ENCODE data around the gene GAS2. TPM values are rescaled to one million over a fixed set of nuclear protein-coding genes. Genes with fewer than 3 reads are reported as not detected.

The GAS2 gene
- total and polyA plus RNA-seq, 7 donors = 1.1 to 4.8 (median 1.6) TPM

- no peaks in the 10 kb centered on the region for H3K4me1 ChIP-seq
- no peak for DNase-seq
- no peak for TF ChIP-seq EP300 (IDR thresholded peaks at IDR 0.05)
- TF ChIP-seq, protein P1, sequence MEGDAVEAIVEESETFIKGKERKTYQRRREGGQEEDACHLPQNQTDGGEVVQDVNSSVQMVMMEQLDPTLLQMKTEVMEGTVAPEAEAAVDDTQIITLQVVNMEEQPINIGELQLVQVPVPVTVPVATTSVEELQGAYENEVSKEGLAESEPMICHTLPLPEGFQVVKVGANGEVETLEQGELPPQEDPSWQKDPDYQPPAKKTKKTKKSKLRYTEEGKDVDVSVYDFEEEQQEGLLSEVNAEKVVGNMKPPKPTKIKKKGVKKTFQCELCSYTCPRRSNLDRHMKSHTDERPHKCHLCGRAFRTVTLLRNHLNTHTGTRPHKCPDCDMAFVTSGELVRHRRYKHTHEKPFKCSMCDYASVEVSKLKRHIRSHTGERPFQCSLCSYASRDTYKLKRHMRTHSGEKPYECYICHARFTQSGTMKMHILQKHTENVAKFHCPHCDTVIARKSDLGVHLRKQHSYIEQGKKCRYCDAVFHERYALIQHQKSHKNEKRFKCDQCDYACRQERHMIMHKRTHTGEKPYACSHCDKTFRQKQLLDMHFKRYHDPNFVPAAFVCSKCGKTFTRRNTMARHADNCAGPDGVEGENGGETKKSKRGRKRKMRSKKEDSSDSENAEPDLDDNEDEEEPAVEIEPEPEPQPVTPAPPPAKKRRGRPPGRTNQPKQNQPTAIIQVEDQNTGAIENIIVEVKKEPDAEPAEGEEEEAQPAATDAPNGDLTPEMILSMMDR (IDR thresholded peaks at IDR 0.05) = no peak
- TF ChIP-seq POLR2AphosphoS5 (IDR thresholded peaks at IDR 0.05) = no peak
- TF ChIP-seq POLR2A (IDR thresholded peaks at IDR 0.05) = no peak
- peaks cover 0 to 2% (median 0%) of the 10 kb centered on the region in 4 donors for H3K9me3 ChIP-seq
- no peaks in the 10 kb centered on the region for H3K36me3 ChIP-seq
- no peaks in the 10 kb centered on the region for H3K27me3 ChIP-seq
- no peak overlapping the region for H3K4me3 ChIP-seq
- intact Hi-C loops (cut with DNase I) = no loop called here
- WGBS, 2 donors = 89 to 94% methylated on average over 3 of the region's 3 CpGs
- no peak overlapping the region for H3K27ac ChIP-seq
Measured at GRCh38 chr11:22720457-22720856, 54.0 kb downstream of the GAS2 start.

DNA sequence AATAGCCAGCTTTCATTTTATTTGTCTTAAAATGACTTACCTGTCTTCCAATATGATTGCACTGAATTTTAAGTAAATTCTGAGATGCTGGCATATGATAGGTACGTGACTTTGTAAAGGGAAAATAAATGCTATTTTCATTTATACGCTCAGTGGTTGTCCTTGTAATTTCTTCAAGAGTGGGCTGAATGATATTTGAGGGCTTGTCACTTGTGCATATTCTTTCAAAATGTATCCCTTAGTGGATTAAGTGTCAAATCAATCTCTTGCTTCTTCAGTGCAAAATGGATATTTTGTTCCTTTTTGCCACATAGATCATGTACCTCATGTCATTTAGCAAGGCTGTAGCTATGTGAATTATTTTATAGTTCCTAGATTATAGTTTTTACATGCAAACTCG, 56.9 kb downstream of the GAS2 start:
- no peak overlapping the region for H3K27ac ChIP-seq
- no peaks in the 10 kb centered on the region for H3K36me3 ChIP-seq
- TF ChIP-seq POLR2AphosphoS5 (IDR thresholded peaks at IDR 0.05) = no peak
- TF ChIP-seq EP300 (IDR thresholded peaks at IDR 0.05) = no peak
- TF ChIP-seq, protein P1 (IDR thresholded peaks at IDR 0.05) = no peak
- no peak for TF ChIP-seq POLR2A (IDR thresholded peaks at IDR 0.05)
- H3K9me3 ChIP-seq = no peaks in the 10 kb centered on the region
- H3K4me1 ChIP-seq = no peaks in the 10 kb centered on the region
- intact Hi-C loops (cut with DNase I) = no loop called here
- WGBS, 2 donors = 80 to 90% methylated on average over 3 of the region's 3 CpGs
- no peaks in the 10 kb centered on the region for H3K27me3 ChIP-seq
- no peak overlapping the region for H3K4me3 ChIP-seq
- no peak for DNase-seq

DNA sequence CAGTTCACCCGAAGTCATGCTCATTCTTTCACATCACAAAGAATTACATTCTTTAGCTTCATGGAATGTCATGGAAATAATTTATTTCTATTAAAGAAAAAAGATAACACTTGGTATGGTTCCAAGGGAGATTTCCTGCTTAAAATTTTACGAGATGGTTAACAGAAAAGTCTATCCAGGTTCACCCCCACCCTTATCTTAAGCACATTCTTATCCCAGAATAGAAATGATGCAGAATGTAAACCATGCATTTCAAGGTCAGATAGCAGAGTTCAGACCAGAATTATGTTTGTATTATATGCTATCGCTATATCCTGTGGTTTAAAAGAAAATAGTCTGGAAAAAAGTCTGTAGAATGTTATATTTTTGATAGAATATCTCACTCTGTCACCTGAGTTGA, 58.7 kb downstream of the GAS2 start:
- no peak for TF ChIP-seq POLR2AphosphoS5 (IDR thresholded peaks at IDR 0.05)
- Histone ChIP-seq H3K9me3 (no peaks in the 10 kb centered on the region), H3K4me3 (no peak overlapping the region), H3K27me3 (no peaks in the 10 kb centered on the region), H3K27ac (no peak overlapping the region), H3K4me1 (no peaks in the 10 kb centered on the region), H3K36me3 (no peaks in the 10 kb centered on the region)
- WGBS, 2 donors = 64 to 66% methylated on average over 3 of the region's 3 CpGs
- no peak for DNase-seq
- intact Hi-C loops (cut with DNase I) = no loop called here

GRCh38 chr11:22728600-22729389, 62.4 kb downstream of the GAS2 start:
- Histone ChIP-seq H3K4me3 (no peak overlapping the region), H3K36me3 (no peaks in the 10 kb centered on the region), H3K27me3 (no peaks in the 10 kb centered on the region), H3K9me3 (no peaks in the 10 kb centered on the region), H3K27ac (no peak overlapping the region), H3K4me1 (no peaks in the 10 kb centered on the region)
- WGBS, 2 donors = 40 to 52% methylated on average over 3 of the region's 3 CpGs
- TF ChIP-seq, protein P1 (IDR thresholded peaks at IDR 0.05) = no peak
- TF ChIP-seq POLR2A (IDR thresholded peaks at IDR 0.05) (no peak), POLR2AphosphoS5 (IDR thresholded peaks at IDR 0.05) (no peak)
- DNase-seq = no peak
- intact Hi-C loops (cut with DNase I) = no loop called here

DNA sequence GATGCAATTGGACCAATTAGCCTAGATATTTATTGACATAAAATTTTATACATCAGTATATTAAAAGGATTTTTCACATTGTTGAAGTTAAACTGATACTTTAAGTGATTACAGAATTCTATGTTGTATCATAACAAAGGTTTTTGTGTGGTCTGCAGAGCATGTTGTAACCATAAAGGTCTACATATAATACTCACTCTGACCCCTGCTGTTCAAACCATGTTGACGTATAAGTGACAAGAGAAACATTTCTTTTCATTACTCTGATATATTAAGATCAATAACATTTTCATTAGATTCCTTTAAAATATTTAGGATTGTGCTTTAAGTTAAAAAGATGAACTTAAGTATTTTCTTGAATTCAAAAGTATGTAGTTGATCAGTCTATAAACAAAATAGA, 63.9 kb downstream of the GAS2 start:
- no peak for DNase-seq
- H3K4me3 ChIP-seq = no peak overlapping the region
- H3K27ac ChIP-seq = no peak overlapping the region
- no peaks in the 10 kb centered on the region for H3K27me3 ChIP-seq
- no peaks in the 10 kb centered on the region for H3K4me1 ChIP-seq
- TF ChIP-seq EP300 (IDR thresholded peaks at IDR 0.05) (no peak), POLR2A (IDR thresholded peaks at IDR 0.05) (no peak), POLR2AphosphoS5 (IDR thresholded peaks at IDR 0.05) (no peak)
- TF ChIP-seq, protein P1 (IDR thresholded peaks at IDR 0.05) = no peak
- intact Hi-C loops (cut with DNase I) = no loop called here
- no peaks in the 10 kb centered on the region for H3K9me3 ChIP-seq
- H3K36me3 ChIP-seq = no peaks in the 10 kb centered on the region
- 0 to 59% methylated on average over 1 of the region's 1 CpG for WGBS, 2 donors
